ENCODE data around the gene CRYBG1.

Gene CRYBG1

GRCh38 chr6:106520711-106521401 lies 160.3 kb downstream of the CRYBG1 start:
- peak in 2 of 4 experiments; percentile 67 to 76 for DNase-seq (ENCODE audit: low read depth in 4 of 4, low spot score in 1 of 4)

- DNase-seq (ENCODE audit: low read depth in 4 of 4, low spot score in 1 of 4), result no peak
These were observed 162.2 kb downstream of the CRYBG1 start for GRCh38 chr6:106522562-106523250.

GRCh38 chr6:106525107-106525881 lies 164.8 kb downstream of the CRYBG1 start:
- DNase-seq (ENCODE audit: low read depth in 4 of 4, low spot score in 1 of 4), result no peak

- no peak for DNase-seq (ENCODE audit: low read depth in 4 of 4, low spot score in 1 of 4)
These were observed 165.4 kb downstream of the CRYBG1 start for GRCh38 chr6:106525882-106526275.

GRCh38 chr6:106527117-106527516 lies 166.6 kb downstream of the CRYBG1 start:
- DNase-seq (ENCODE audit: low read depth in 4 of 4, low spot score in 1 of 4), result no peak

- no peak for DNase-seq (ENCODE audit: low read depth in 4 of 4, low spot score in 1 of 4)
These were observed 167.5 kb downstream of the CRYBG1 start for GRCh38 chr6:106527979-106528378.

- DNase-seq (ENCODE audit: low read depth in 4 of 4, low spot score in 1 of 4), result no peak
These were observed 168.0 kb downstream of the CRYBG1 start for GRCh38 chr6:106528521-106528920.

GRCh38 chr6:106529438-106529837 lies 168.9 kb downstream of the CRYBG1 start:
- DNase-seq (ENCODE audit: low read depth in 4 of 4, low spot score in 1 of 4), result no peak

- DNase-seq (ENCODE audit: low read depth in 4 of 4, low spot score in 1 of 4), result no peak
These were observed 169.5 kb downstream of the CRYBG1 start for GRCh38 chr6:106530026-106530425.

- DNase-seq (ENCODE audit: low read depth in 4 of 4, low spot score in 1 of 4), result no peak
These were observed 170.0 kb downstream of the CRYBG1 start for GRCh38 chr6:106530502-106530901.

- DNase-seq (ENCODE audit: low read depth in 4 of 4, low spot score in 1 of 4), result no peak
These were observed 172.5 kb downstream of the CRYBG1 start for GRCh38 chr6:106533054-106533453.

GRCh38 chr6:106534004-106534403 lies 173.5 kb downstream of the CRYBG1 start:
- DNase-seq (ENCODE audit: low read depth in 4 of 4, low spot score in 1 of 4), result no peak

GRCh38 chr6:106534564-106534982 lies 174.1 kb downstream of the CRYBG1 start:
- DNase-seq (ENCODE audit: low read depth in 4 of 4, low spot score in 1 of 4), result peak in 1 of 4 experiments; percentile 45

GRCh38 chr6:106535012-106535411 lies 174.5 kb downstream of the CRYBG1 start:
- DNase-seq (ENCODE audit: low read depth in 4 of 4, low spot score in 1 of 4), result no peak

- no peak for DNase-seq (ENCODE audit: low read depth in 4 of 4, low spot score in 1 of 4)
These were observed 175.8 kb downstream of the CRYBG1 start for GRCh38 chr6:106536357-106536756.

- no peak for DNase-seq (ENCODE audit: low read depth in 4 of 4, low spot score in 1 of 4)
These were observed 176.3 kb downstream of the CRYBG1 start for GRCh38 chr6:106536851-106537250.

GRCh38 chr6:106537662-106538061 lies 177.1 kb downstream of the CRYBG1 start:
- DNase-seq (ENCODE audit: low read depth in 4 of 4, low spot score in 1 of 4), result no peak

- DNase-seq (ENCODE audit: low read depth in 4 of 4, low spot score in 1 of 4), result no peak
These were observed 177.6 kb downstream of the CRYBG1 start for GRCh38 chr6:106538145-106538544.

- DNase-seq (ENCODE audit: low read depth in 4 of 4, low spot score in 1 of 4), result no peak
These were observed 179.4 kb downstream of the CRYBG1 start for GRCh38 chr6:106539936-106540335.

- no peak for DNase-seq (ENCODE audit: low read depth in 4 of 4, low spot score in 1 of 4)
These were observed 179.9 kb downstream of the CRYBG1 start for GRCh38 chr6:106540432-106540831.

- DNase-seq (ENCODE audit: low read depth in 4 of 4, low spot score in 1 of 4), result no peak
These were observed 180.4 kb downstream of the CRYBG1 start for GRCh38 chr6:106540907-106541306.

GRCh38 chr6:106546261-106546690 lies 185.8 kb downstream of the CRYBG1 start:
- no peak for DNase-seq (ENCODE audit: low read depth in 4 of 4, low spot score in 1 of 4)

All from stimulated activated CD4-positive, alpha-beta T cell treated with anti-CD3 and anti-CD28 coated beads, Interleukin-1b, Interleukin-23, amount 100 ng/mL, for 24 hours (primary cell).